SU-DHL-6 (cell line): Measurements from ENCODE around the gene DPYSL4.

Source experiments
- H2AFZ ChIP-seq: fragments of 200-600 bp; sonication (generic); 2 replicates; pipeline ENCODE4 v1.6.1; 2014; ENCODE audit warnings: low read depth, mild to moderate bottlenecking, moderate library complexity, mixed read lengths, antibody characterized with exemption, low read length; ENCODE audit not compliant: severe bottlenecking
- H3F3A ChIP-seq: fragments of 200-600 bp; shearing (Covaris generic); 2 replicates; pipeline ENCODE4 v1.6.0; 2016; ENCODE audit warnings: antibody characterized with exemption, mild to moderate bottlenecking; ENCODE audit not compliant: insufficient read depth
- H3K27ac ChIP-seq: fragments of 200-600 bp; sonication (generic); 2 replicates; pipeline ENCODE4 v1.5.1; 2016; ENCODE audit warnings: low read depth, mild to moderate bottlenecking, low read length, moderate library complexity, mixed read lengths
- H3K27me3 ChIP-seq: fragments of 200-600 bp; sonication (generic), shearing (Covaris generic); 2 replicates; pipeline ENCODE4 v1.6.0; 2014; ENCODE audit warnings: mild to moderate bottlenecking, low read length
- H3K36me3 ChIP-seq: fragments of 200-600 bp; sonication (generic); 2 replicates; pipeline ENCODE4 v1.6.1; 2014; ENCODE audit warnings: mild to moderate bottlenecking, low read length, mixed read lengths
- H3K4me2 ChIP-seq: fragments of 300-600, 200-600 bp; shearing (Covaris generic), sonication (generic); 2 replicates; pipeline ENCODE4 v1.6.0; 2014; ENCODE audit warnings: low read length, low read depth, mild to moderate bottlenecking; ENCODE audit not compliant: poor library complexity, severe bottlenecking
- H3K4me3 ChIP-seq: fragments of 200-600 bp; sonication (generic); 2 replicates; pipeline ENCODE4 v1.5.1; 2014; ENCODE audit warnings: antibody characterized with exemption, low read length, mild to moderate bottlenecking, mixed read lengths; ENCODE audit not compliant: insufficient read depth, poor library complexity, severe bottlenecking
- H3K79me2 ChIP-seq: fragments of 200-600 bp; sonication (generic); 2 replicates; pipeline ENCODE4 v1.6.1; 2014; ENCODE audit warnings: mild to moderate bottlenecking, low read length, moderate library complexity; ENCODE audit not compliant: insufficient read depth
- H3K9ac ChIP-seq: fragments of 200-600 bp; sonication (generic); 2 replicates; pipeline ENCODE4 v1.7.0; 2014; ENCODE audit warnings: mild to moderate bottlenecking, low read length
- H3K9me2 ChIP-seq: fragments of 200-600 bp; sonication (generic); replicated peaks from 2 replicates; pipeline ENCODE4 v1.6.1; 2014; ENCODE audit warnings: low read length; ENCODE audit not compliant: insufficient read depth
- H3K9me3 ChIP-seq: fragments of 200-600 bp; sonication (generic); 2 replicates; pipeline ENCODE4 v1.6.1; 2014; ENCODE audit warnings: low read length, mixed read lengths; ENCODE audit not compliant: insufficient read depth
- H4K20me1 ChIP-seq: fragments of 200-600 bp; sonication (generic); 2 replicates; pipeline ENCODE4 v1.6.1; 2014; ENCODE audit warnings: low read depth, mild to moderate bottlenecking, antibody characterized with exemption, low read length, moderate library complexity, mixed read lengths
- EZH2phosphoT487 ChIP-seq: fragments of 200-600 bp; sonication (generic), shearing (Covaris generic); conservative IDR thresholded peaks from 2 replicates; pipeline ENCODE4 v1.6.1; 2018; ENCODE audit warnings: mild to moderate bottlenecking, antibody characterized with exemption, low read length, moderate library complexity, mixed read lengths
- TF ChIP-seq, protein P1 (sequence below): fragments of 200-600 bp; sonication (generic); IDR thresholded peaks from one replicate; pipeline ENCODE4 v1.5.1; 2017; ENCODE audit warnings: antibody characterized with exemption, mild to moderate bottlenecking, low read length, moderate library complexity; ENCODE audit not compliant: insufficient read depth, poor library complexity, severe bottlenecking

The DPYSL4 gene

DNA sequence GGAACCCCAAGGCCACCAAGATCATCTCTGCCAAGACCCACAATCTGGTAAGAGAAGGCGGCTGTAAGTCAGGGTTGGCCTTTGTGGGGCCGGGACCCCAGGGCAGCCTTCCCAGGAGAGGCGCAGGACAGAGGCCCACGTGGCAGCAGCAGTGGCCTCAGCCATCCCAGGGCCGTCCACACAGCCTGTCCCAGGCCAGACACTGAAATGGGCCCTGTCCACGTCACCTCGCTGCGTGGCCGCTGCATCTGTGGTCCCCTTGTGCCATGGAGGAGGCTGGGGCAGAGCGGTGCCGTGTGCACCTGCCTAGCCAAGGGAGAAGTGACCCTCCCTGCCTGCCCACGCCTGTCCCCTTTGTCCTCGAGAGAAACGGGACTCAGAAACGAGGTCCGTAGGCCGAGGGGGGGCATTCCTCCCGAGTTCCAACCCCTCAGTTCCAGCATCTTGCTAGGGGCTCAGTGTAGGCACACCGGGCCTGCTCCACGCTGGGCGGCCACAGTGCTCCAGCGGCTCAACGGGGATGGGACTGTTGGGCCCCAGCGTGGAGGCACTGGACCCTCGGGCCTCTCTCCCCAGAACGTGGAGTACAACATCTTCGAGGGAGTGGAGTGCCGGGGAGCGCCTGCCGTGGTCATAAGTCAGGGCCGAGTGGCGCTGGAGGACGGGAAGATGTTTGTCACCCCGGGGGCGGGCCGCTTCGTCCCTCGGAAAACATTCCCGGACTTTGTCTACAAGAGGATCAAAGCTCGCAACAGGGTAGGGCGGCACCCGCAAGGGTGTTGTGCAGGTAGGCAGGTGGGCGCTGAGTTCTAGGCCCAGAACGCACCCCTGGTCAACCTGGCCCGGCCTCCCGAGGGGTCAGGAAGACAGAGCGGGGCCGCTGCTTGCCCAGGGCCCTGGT, 15.6 kb downstream of the DPYSL4 start:
- Histone ChIP-seq H3K4me3 (no peak overlapping the region), H3K9me3 (no peaks in the 10 kb centered on the region), H2AFZ (no peak overlapping the region), H4K20me1 (no peaks in the 10 kb centered on the region), H3K79me2 (no peaks in the 10 kb centered on the region), H3K27ac (no peak overlapping the region), H3F3A (no peaks in the 10 kb centered on the region), H3K36me3 (no peaks in the 10 kb centered on the region), H3K4me2 (no peak overlapping the region), H3K9ac (no peak overlapping the region), H3K9me2 (no peaks in the 10 kb centered on the region), H3K27me3 (no peaks in the 10 kb centered on the region)
- no peak for TF ChIP-seq EZH2phosphoT487
- TF ChIP-seq, protein P1, sequence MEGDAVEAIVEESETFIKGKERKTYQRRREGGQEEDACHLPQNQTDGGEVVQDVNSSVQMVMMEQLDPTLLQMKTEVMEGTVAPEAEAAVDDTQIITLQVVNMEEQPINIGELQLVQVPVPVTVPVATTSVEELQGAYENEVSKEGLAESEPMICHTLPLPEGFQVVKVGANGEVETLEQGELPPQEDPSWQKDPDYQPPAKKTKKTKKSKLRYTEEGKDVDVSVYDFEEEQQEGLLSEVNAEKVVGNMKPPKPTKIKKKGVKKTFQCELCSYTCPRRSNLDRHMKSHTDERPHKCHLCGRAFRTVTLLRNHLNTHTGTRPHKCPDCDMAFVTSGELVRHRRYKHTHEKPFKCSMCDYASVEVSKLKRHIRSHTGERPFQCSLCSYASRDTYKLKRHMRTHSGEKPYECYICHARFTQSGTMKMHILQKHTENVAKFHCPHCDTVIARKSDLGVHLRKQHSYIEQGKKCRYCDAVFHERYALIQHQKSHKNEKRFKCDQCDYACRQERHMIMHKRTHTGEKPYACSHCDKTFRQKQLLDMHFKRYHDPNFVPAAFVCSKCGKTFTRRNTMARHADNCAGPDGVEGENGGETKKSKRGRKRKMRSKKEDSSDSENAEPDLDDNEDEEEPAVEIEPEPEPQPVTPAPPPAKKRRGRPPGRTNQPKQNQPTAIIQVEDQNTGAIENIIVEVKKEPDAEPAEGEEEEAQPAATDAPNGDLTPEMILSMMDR = no peak

DNA sequence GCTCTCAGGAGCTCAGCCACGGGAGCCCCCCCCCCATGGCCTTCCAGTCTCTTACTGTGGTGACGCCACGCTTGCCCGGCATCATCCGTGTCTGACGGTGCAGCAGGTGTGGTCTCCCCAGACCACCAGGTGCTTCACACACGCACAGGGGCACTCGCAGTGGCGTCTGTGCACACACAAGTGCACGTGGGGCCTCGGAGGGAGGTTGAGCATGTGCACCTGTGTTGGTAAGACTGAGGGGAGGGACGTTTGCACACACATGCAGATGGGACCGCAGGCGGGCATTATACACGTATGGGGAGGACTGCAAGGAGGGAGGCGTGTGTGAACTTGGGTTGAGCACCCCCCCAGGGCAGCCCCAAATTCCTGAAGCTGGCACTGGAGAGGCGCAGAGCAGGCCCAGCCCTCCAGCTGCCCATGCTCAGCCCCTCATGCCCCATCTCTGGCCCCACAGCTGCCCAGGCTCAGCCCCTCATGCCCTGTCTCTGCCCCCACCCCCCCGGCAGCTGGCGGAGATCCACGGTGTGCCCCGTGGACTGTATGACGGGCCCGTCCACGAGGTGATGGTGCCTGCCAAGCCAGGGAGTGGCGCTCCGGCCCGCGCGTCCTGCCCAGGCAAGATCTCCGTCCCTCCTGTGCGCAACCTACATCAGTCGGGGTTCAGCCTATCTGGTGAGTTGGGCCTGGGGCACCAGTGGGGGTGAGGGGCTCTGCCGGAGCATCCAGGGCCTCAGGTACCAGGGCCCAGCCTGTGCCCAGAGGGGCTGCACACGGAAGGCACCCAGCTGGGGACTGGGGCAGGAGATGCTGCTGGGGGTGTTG, 16.7 kb downstream of the DPYSL4 start:
- Histone ChIP-seq H3F3A (no peaks in the 10 kb centered on the region), H3K79me2 (no peaks in the 10 kb centered on the region), H3K9me2 (no peaks in the 10 kb centered on the region), H3K9me3 (no peaks in the 10 kb centered on the region), H3K27me3 (no peaks in the 10 kb centered on the region), H3K9ac (no peak overlapping the region), H4K20me1 (no peaks in the 10 kb centered on the region), H3K4me3 (no peak overlapping the region), H3K27ac (no peak overlapping the region), H3K4me2 (no peak overlapping the region), H3K36me3 (no peaks in the 10 kb centered on the region), H2AFZ (no peak overlapping the region)
- no peak for TF ChIP-seq EZH2phosphoT487
- TF ChIP-seq, protein P1 = no peak

DNA sequence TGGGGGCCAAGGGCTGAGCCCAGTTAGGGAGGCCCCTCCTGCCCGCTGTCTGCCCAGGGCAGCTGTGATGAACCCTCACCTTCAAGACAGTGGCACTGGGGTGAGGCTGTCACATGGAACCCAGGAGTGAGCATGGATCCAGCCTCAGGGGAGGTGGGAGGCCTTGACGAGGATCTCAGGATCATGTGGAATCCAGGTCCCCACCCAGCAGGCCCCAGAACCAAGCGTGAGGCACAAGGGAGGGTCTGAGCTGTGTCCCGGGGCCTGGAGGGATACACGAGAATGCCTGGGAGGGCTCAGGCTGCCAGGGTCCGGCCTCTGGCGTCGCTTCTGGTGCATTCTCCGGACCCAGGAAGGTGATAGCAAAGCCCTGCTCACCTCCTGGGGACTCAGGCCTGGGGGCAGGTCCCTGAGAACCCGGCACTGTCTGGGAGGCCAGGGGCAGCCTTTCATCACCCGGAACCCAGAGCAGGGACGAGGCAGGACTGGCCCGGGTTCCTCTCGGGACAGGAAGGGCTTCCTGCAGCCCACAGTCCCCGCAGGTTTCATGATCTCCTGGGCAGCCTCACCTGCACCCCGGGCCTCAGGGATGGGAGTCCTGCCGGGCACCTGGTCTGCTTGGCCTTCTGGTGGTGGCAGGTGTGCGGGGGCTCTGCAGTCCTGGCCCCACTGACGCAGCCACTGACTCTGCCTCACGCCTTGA, 17.5 kb downstream of the DPYSL4 start:
- Histone ChIP-seq H3K9me2 (no peaks in the 10 kb centered on the region), H3K9ac (no peak overlapping the region), H3K27ac (no peak overlapping the region), H3K36me3 (no peaks in the 10 kb centered on the region), H4K20me1 (no peaks in the 10 kb centered on the region), H3F3A (no peaks in the 10 kb centered on the region), H3K4me2 (no peak overlapping the region), H3K4me3 (no peak overlapping the region), H3K9me3 (no peaks in the 10 kb centered on the region), H2AFZ (no peak overlapping the region), H3K79me2 (no peaks in the 10 kb centered on the region), H3K27me3 (no peaks in the 10 kb centered on the region)
- TF ChIP-seq EZH2phosphoT487 = no peak
- TF ChIP-seq, protein P1 = no peak
